CD4-positive, alpha-beta T cell treated with Interferon alpha-2 for 1 hour (primary cell): ENCODE measurements around the gene SGTA.
"Not testable (repeated sequence)": the region's sequence is repeated elsewhere in the genome, so short reads cannot be mapped to it uniquely, and the experiment has no call there.

Source experiments
- DNase-seq, 2 donors: peaks; one replicate each; pipeline ENCODE4 v3.0.0-alpha.2; 2020 to 2022

The SGTA gene

GRCh38 chr19:2722541-2723344 is 60.3 kb downstream of the SGTA start:
- no peak for DNase-seq

GRCh38 chr19:2721570-2722540 is 61.2 kb downstream of the SGTA start:
- DNase-seq: no peak

- no peak for DNase-seq
Measured at GRCh38 chr19:2720777-2721569, 62.1 kb downstream of the SGTA start, which contains the start of gene DIRAS1. Gene DIRAS1, minus strand, starts transcription at chr19:2721372. Its CDS starts 3,566 bp downstream, at chr19:2717806.

- no peak for DNase-seq
Measured at GRCh38 chr19:2719920-2720776, 62.9 kb downstream of the SGTA start.

- DNase-seq: no peak
Measured at GRCh38 chr19:2719232-2719735, 63.8 kb downstream of the SGTA start.

- DNase-seq: no peak
Measured at GRCh38 chr19:2717638-2718541, 65.2 kb downstream of the SGTA start.

- no peak for DNase-seq
Measured at GRCh38 chr19:2716722-2717637, 66.1 kb downstream of the SGTA start.

- DNase-seq: no peak
Measured at GRCh38 chr19:2716275-2716650, 66.8 kb downstream of the SGTA start.

GRCh38 chr19:2715470-2716274 is 67.4 kb downstream of the SGTA start:
- DNase-seq: no peak

- DNase-seq: no peak
Measured at GRCh38 chr19:2714531-2715269, 68.4 kb downstream of the SGTA start.

- not testable (repeated sequence) for DNase-seq
Measured at GRCh38 chr19:2714102-2714501, 69.0 kb downstream of the SGTA start.

- not testable (repeated sequence) for DNase-seq
Measured at GRCh38 chr19:2713170-2713569, 69.9 kb downstream of the SGTA start.

- DNase-seq: no peak
Measured at GRCh38 chr19:2711875-2712205, 71.2 kb downstream of the SGTA start.

- no peak for DNase-seq
Measured at GRCh38 chr19:2711172-2711874, 71.8 kb downstream of the SGTA start.

- DNase-seq: no peak
Measured at GRCh38 chr19:2706251-2706650, 76.8 kb downstream of the SGTA start.
